Mesothelial cell of epicardium (in vitro differentiated cells): ENCODE results near the gene NFASC. TPM values are rescaled to one million over a fixed set of nuclear protein-coding genes. Genes with fewer than 3 reads are reported as not detected.

Source experiments
- DNase-seq, 2 experiments: peaks; one replicate each; pipeline ENCODE4 v3.0.0; 2021; ENCODE audit warnings: low spot score in 2 of 2; ENCODE audit not compliant: unreplicated experiment in 2 of 2
- H3K27ac Mint-ChIP-seq: 2 replicates; pipeline ENCODE4 v1.8.0; 2021; ENCODE audit warnings: mixed read lengths
- H3K27me3 Mint-ChIP-seq: 2 replicates; pipeline ENCODE4 v1.8.0; 2021; ENCODE audit warnings: low read depth, mixed read lengths
- H3K36me3 Mint-ChIP-seq: 2 replicates; pipeline ENCODE4 v1.8.0; 2021; ENCODE audit warnings: mixed read lengths
- H3K4me1 Mint-ChIP-seq: 2 replicates; pipeline ENCODE4 v1.8.0; 2021; ENCODE audit warnings: mixed read lengths
- H3K4me3 Mint-ChIP-seq: 2 replicates; pipeline ENCODE4 v1.8.0; 2021; ENCODE audit warnings: mild to moderate bottlenecking, moderate library complexity, mixed read lengths
- H3K9me3 Mint-ChIP-seq: 2 replicates; pipeline ENCODE4 v1.8.0; 2021; ENCODE audit warnings: mixed read lengths
- CTCF ChIP-seq: fragments of 200-600 bp; sonication (generic); IDR thresholded peaks from one replicate; pipeline ENCODE4 v1.5.0; 2021; ENCODE audit warnings: antibody characterized with exemption; ENCODE audit not compliant: unreplicated experiment
- total RNA-seq: library from RNA; stranded (reverse); gene quantifications from 3 replicates; pipeline ENCODE4 v1.2.1, GENCODE V29; 2021

NFASC gene
- total RNA-seq, 1 donor from 2014 or later = 0.72 TPM

DNA sequence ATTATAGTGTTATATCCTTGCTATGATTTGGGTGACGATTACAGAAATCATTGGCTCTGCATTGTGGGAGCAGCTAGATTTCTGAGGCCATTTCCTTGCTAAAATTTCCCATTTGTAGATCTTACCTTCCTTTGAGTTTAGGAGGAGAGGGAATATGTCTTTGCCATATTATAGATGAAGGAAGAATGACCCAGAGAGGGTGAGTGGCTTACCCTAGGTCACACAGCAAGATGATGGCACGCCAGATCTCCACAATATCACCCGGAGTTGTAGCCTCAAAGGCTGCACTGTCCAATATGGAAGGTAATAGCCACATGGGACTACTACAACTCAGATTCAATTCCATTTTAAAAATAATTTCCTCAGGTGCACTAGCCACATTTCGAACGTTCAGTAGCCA is 182.6 kb downstream of the NFASC start:
- no peak for TF ChIP-seq CTCF
- Mint-ChIP-seq H3K36me3 (no peaks in the 10 kb centered on the region), H3K4me3 (no peak overlapping the region), H3K4me1 (no peaks in the 10 kb centered on the region), H3K9me3 (no peaks in the 10 kb centered on the region), H3K27me3 (peaks cover 45% of the 10 kb centered on the region), H3K27ac (no peak overlapping the region)
- DNase-seq = no peak

DNA sequence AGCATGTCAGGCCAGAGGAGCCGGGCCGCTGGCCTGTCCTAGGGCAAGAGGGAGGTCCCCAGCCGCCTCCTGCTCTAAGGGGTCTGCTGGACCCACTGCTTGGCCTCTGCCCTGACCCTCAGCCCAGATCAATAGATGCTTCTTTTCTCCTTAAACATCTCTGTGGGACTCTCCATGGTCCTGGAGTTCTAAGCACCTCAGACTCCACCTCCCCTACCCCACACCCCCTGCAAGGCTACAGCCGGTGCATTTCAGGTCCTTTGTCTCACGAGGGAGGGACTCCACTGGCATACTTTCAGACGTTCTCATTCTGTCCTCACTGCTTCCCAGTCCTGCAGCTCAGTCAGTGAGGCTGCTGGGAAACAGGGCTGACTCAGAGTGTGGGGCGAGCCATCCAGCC is 183.4 kb downstream of the NFASC start:
- Mint-ChIP-seq H3K27ac (no peak overlapping the region), H3K27me3 (peaks cover 44% of the 10 kb centered on the region), H3K36me3 (no peaks in the 10 kb centered on the region), H3K4me1 (no peaks in the 10 kb centered on the region), H3K4me3 (no peak overlapping the region), H3K9me3 (no peaks in the 10 kb centered on the region)
- no peak for DNase-seq
- TF ChIP-seq CTCF = no peak

DNA sequence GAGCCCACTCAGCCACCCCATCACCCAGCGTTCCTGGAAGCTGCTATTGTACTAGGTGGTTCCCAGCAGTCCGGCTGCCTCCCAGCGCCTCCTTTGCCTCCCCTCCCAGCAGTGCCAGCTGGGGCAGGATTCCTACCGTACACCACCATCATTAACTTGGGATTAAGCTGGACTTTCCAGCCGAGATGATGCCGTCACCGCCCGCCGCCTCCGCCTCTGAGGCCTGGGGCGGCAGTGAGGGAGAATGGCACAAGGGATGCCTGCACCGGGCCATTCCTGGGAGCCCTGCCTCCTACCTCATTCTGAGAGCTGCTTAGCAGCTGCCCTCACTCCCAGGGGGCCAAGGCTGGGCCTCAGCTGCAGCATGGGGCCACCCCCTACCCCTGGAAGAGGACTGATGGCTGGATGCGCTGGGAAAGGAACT is 185.5 kb downstream of the NFASC start:
- Mint-ChIP-seq H3K4me1 (no peaks in the 10 kb centered on the region), H3K9me3 (no peaks in the 10 kb centered on the region), H3K27ac (no peak overlapping the region), H3K27me3 (peaks cover 36% of the 10 kb centered on the region), H3K4me3 (no peak overlapping the region), H3K36me3 (no peaks in the 10 kb centered on the region)
- TF ChIP-seq CTCF = no peak
- no peak for DNase-seq

DNA sequence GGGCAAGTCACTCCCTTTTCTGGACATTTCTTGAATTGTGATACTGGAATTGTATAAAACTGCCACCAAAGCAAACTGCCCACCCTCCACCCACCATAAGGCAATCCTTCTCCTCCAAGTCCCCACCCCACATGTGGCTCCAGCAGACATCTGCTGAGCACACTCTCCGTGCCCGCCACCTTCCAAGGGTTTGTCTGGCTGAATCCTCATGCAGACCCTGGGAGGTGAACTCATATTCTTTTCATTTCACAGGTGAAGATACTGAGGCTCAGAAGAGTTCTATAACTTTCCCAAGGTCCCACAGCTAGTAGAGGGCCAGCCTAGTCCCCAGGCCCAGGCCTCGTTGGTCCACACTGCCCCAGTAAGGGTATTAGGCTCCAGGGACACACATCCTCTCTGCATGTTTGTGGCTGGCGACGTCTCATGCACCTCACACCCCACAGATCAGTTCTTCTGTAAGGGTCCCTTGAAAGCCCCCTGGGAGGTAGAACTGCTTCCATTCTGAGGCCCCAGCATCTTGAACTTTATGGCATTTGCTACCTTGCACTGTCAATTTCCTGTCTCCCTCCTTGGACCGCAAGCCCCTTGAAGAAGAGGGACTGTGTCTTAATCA is 186.4 kb downstream of the NFASC start:
- H3K9me3 Mint-ChIP-seq = no peaks in the 10 kb centered on the region
- peaks cover 31% of the 10 kb centered on the region for H3K27me3 Mint-ChIP-seq
- no peaks in the 10 kb centered on the region for H3K36me3 Mint-ChIP-seq
- DNase-seq = no peak
- H3K4me3 Mint-ChIP-seq = no peak overlapping the region
- peaks cover 4% of the 10 kb centered on the region for H3K4me1 Mint-ChIP-seq
- no peak overlapping the region for H3K27ac Mint-ChIP-seq
- TF ChIP-seq CTCF = no peak

- Mint-ChIP-seq H3K36me3 (no peaks in the 10 kb centered on the region), H3K27me3 (peaks cover 30% of the 10 kb centered on the region), H3K4me3 (no peak overlapping the region), H3K9me3 (no peaks in the 10 kb centered on the region), H3K27ac (no peak overlapping the region), H3K4me1 (peaks cover 4% of the 10 kb centered on the region)
- no peak for TF ChIP-seq CTCF
- no peak for DNase-seq
Observed at GRCh38 chr1:205057808-205058575, 187.3 kb downstream of the NFASC start.
